ENCODE results near the gene YIPF7. TPM values are rescaled to one million over a fixed set of nuclear protein-coding genes. Genes with fewer than 3 reads are reported as not detected.

YIPF7 gene
- total RNA-seq, result under 0.01 TPM in 1 of 2 replicates, not detected in the other
- polyA plus RNA-seq, result not detected in 2 replicates
- not detected in 2 replicates for polyA plus RNA-seq (2012)
- not detected in 2 replicates for polyA minus RNA-seq (ENCODE audit: low replicate concordance)

DNA sequence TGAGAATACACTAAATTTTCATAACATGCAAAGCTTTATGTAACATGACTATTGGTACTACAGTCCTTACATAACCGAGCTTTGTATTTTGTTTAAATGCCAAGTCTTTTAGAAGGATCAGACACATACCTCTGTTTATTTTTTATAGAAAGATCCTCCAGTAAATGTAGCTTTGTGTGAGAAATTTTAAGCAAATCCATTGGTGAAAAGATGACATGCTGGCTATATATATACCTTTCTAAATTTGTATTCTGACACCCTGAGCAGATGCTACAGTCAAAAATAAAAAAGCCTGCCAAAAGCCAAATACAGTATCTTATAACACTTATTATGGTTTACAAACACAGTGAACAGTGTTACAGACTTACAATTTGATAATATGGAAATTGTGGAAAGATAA, at the start of gene YIPF7:
TSS of gene YIPF7 (minus strand) at position 201 of the 400 bp plus-strand sequence. CDS start 1,525 bp downstream, outside the sequence.
- Histone ChIP-seq H3K27ac (ENCODE audit: insufficient read depth, low read length) (no peak within 1 kb of the TSS), H4K20me1 (ENCODE audit: control insufficient read depth, extremely low read depth, insufficient read depth, low read length) (no peaks in the 10 kb centered on the region), H3K9ac (ENCODE audit: insufficient read depth, low read length) (no peak within 1 kb of the TSS), H3K36me3 (ENCODE audit: control insufficient read depth, insufficient read depth, low read length) (no peaks in the 10 kb centered on the region), H2AFZ (ENCODE audit: low read length) (no peak within 1 kb of the TSS), H3K4me2 (ENCODE audit: extremely low read depth, insufficient read depth, low read length) (no peak within 1 kb of the TSS), H3K4me1 (ENCODE audit: control insufficient read depth, extremely low read depth, insufficient read depth, low read length) (no peaks in the 10 kb centered on the region), H3K4me3 (replicated peaks in 1 of 4; ENCODE audit: control extremely low read depth in 1 of 4, insufficient read depth in 1 of 4, low read depth in 3 of 4, low read length in 4 of 4) (no peak within 1 kb of the TSS), H3K27me3 (ENCODE audit: control insufficient read depth, insufficient read depth, low read length) (no peaks in the 10 kb centered on the region), H3K9me3 (ENCODE audit: control insufficient read depth, insufficient read depth, low read depth, low read length) (no peaks in the 10 kb centered on the region), H3K79me2 (ENCODE audit: control insufficient read depth, insufficient read depth, low read length) (no peaks in the 10 kb centered on the region)
- DNase-seq (ENCODE audit: low read depth in 2 of 2), result no peak
- TF ChIP-seq CTCF (conservative IDR thresholded peaks at IDR 0.05 in 1 of 2, IDR thresholded peaks at IDR 0.05 in 1 of 2; ENCODE audit: low read depth in 1 of 2, low read length in 2 of 2) (no peak), EZH2 (IDR thresholded peaks at IDR 0.05; ENCODE audit: low read length, missing control alignments) (no peak)

DNA sequence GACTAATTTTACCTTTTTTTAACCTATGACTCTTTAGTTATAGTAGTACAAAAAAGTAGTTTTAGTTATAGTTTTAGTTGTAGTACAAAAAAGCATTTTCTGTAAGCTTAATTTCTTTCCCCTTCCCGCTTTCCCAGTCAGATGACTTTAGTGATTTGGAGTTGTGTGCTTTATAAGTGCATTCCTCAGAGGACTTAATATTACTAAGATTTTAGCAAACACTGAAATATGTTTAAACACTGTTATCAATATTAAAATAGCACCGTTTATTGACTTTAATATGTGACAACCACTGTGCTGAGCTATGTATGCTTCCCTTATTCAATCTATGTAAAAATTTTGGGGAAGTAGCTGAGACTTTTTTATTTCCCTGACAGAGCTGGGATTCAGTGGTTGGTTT, 49.6 kb upstream of the YIPF7 start:
- Histone ChIP-seq H3K36me3 (ENCODE audit: control insufficient read depth, insufficient read depth, low read length) (peaks cover 7% of the 10 kb centered on the region), H4K20me1 (ENCODE audit: control insufficient read depth, extremely low read depth, insufficient read depth, low read length) (no peaks in the 10 kb centered on the region), H3K4me2 (ENCODE audit: extremely low read depth, insufficient read depth, low read length) (no peak overlapping the region), H3K9ac (ENCODE audit: insufficient read depth, low read length) (no peak overlapping the region), H3K9me3 (ENCODE audit: control insufficient read depth, insufficient read depth, low read depth, low read length) (no peaks in the 10 kb centered on the region), H3K27me3 (ENCODE audit: control insufficient read depth, insufficient read depth, low read length) (no peaks in the 10 kb centered on the region), H3K4me3 (replicated peaks in 1 of 4; ENCODE audit: control extremely low read depth in 1 of 4, insufficient read depth in 1 of 4, low read depth in 3 of 4, low read length in 4 of 4) (no peak overlapping the region), H3K27ac (ENCODE audit: insufficient read depth, low read length) (no peak overlapping the region), H3K79me2 (ENCODE audit: control insufficient read depth, insufficient read depth, low read length) (no peaks in the 10 kb centered on the region), H2AFZ (ENCODE audit: low read length) (no peak overlapping the region), H3K4me1 (ENCODE audit: control insufficient read depth, extremely low read depth, insufficient read depth, low read length) (no peaks in the 10 kb centered on the region)
- no peak for DNase-seq (ENCODE audit: low read depth in 2 of 2)
- no peak for TF ChIP-seq EZH2 (IDR thresholded peaks at IDR 0.05; ENCODE audit: low read length, missing control alignments)
- no peak for TF ChIP-seq CTCF (conservative IDR thresholded peaks at IDR 0.05 in 1 of 2, IDR thresholded peaks at IDR 0.05 in 1 of 2; ENCODE audit: low read depth in 1 of 2, low read length in 2 of 2)

DNA sequence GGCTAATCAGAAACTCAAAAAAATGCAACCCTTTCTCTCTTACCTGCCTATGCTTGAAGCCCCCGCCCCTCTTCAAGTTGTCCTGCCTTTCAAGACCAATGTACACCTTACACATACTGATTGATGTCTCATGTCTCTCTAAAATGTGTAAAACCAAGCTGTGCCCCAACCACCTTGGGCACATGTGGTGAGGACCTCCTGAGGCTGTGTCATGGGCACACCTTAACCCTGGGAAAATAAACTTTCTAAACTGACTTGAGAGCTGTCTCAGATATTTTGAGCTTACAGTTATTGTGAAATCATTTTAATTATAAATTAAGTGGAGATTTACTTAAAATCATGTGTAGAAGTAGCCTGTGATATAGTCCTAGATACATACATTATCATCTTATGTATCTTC, 49.0 kb upstream of the YIPF7 start:
- no peak for DNase-seq (ENCODE audit: low read depth in 2 of 2)
- H2AFZ ChIP-seq (ENCODE audit: low read length), result no peak overlapping the region
- TF ChIP-seq CTCF (conservative IDR thresholded peaks at IDR 0.05 in 1 of 2, IDR thresholded peaks at IDR 0.05 in 1 of 2; ENCODE audit: low read depth in 1 of 2, low read length in 2 of 2) (no peak), EZH2 (IDR thresholded peaks at IDR 0.05; ENCODE audit: low read length, missing control alignments) (no peak)
- no peak overlapping the region for H3K9ac ChIP-seq (ENCODE audit: insufficient read depth, low read length)
- no peak overlapping the region for H3K4me2 ChIP-seq (ENCODE audit: extremely low read depth, insufficient read depth, low read length)
- H3K27me3 ChIP-seq (ENCODE audit: control insufficient read depth, insufficient read depth, low read length), result no peaks in the 10 kb centered on the region
- peaks cover 7% of the 10 kb centered on the region for H3K36me3 ChIP-seq (ENCODE audit: control insufficient read depth, insufficient read depth, low read length)
- H3K4me1 ChIP-seq (ENCODE audit: control insufficient read depth, extremely low read depth, insufficient read depth, low read length), result no peaks in the 10 kb centered on the region
- H4K20me1 ChIP-seq (ENCODE audit: control insufficient read depth, extremely low read depth, insufficient read depth, low read length), result no peaks in the 10 kb centered on the region
- no peaks in the 10 kb centered on the region for H3K9me3 ChIP-seq (ENCODE audit: control insufficient read depth, insufficient read depth, low read depth, low read length)
- no peak overlapping the region for H3K27ac ChIP-seq (ENCODE audit: insufficient read depth, low read length)
- H3K4me3 ChIP-seq (replicated peaks in 1 of 4; ENCODE audit: control extremely low read depth in 1 of 4, insufficient read depth in 1 of 4, low read depth in 3 of 4, low read length in 4 of 4), result no peak overlapping the region
- H3K79me2 ChIP-seq (ENCODE audit: control insufficient read depth, insufficient read depth, low read length), result no peaks in the 10 kb centered on the region

All from fibroblast of lung (primary cell).